Measurements from ENCODE around the gene SLC25A51.

Gene SLC25A51

DNA sequence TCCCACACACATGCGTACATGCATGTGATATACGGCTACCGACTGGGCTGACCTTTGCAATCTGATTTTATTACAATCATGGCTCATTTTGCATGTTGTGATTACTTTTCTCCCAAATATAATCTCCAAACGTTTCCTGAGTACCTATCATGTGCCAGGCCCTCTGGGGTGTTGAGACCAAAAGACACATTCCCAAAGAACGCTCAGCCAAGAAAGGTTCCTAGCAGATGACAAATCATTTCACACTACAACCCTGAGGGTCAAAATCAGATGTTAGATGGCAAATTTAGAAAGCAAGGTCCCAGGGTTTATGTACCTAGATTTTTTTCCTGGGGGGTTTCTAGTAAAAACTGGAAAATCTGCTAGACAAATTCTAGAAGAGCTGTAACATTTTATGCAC is 32.4 kb upstream of the SLC25A51 start:
- peak; percentile 41 for DNase-seq

DNA sequence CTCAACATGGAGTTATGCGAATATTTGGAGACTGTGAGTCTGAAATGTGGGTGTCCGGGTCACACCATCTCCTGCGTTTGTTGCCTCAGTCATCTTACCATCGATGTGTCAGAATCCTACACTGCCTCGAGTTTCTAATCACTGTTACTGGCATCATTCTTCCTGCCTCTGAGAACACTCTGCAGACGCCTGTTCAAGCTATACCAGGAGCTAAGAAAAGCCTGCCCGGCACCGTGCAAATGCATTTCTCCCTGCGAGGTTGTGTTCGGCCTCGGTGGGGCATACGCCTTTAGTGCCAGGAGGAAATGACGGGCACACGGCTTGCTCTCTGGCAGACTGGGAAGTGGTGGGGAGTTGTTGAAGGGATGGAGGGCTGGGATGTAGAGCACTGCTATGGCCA is 31.2 kb upstream of the SLC25A51 start:
- DNase-seq = no peak

DNA sequence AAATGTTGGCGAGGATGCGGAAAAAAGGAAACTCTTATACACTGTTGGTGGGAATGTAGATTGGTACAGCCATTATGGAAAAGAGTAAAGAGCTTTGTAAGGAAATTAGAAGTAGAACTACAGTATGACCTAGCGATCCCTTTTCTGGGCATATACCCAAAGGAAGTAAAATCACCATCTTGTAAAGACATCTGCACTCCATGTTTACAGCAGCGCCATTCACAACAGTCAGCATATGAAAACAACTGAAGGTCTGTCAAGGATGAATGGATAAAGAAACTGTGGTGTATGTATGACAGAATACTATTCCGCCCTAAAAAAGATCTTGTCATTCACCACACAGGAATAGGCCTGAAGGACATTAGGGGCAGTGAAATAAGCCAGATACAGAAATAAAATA is 27.7 kb upstream of the SLC25A51 start:
- no peak for DNase-seq

DNA sequence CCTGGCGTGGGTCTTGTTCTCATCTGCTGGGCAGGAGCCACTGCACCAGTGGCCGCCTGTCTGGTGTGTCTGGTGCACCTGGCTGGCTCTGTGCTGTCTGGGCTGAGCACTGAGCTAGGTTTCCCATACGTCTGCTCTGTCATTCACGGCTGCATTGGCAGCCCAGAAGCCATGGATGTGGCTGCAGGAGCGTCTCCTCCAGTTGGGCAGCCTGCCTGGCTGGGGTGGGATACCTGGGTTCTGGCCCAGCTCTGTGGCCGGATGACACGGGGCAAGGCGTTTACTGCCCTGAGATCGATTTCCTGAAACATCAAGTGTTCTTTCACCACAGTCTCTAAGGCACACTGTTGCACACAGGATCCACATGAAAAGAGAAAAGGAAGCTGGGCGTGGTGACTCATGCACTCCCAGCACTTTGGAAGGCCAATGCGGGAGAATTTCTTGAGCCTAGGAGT is 25.5 kb upstream of the SLC25A51 start:
- DNase-seq = no peak

DNA sequence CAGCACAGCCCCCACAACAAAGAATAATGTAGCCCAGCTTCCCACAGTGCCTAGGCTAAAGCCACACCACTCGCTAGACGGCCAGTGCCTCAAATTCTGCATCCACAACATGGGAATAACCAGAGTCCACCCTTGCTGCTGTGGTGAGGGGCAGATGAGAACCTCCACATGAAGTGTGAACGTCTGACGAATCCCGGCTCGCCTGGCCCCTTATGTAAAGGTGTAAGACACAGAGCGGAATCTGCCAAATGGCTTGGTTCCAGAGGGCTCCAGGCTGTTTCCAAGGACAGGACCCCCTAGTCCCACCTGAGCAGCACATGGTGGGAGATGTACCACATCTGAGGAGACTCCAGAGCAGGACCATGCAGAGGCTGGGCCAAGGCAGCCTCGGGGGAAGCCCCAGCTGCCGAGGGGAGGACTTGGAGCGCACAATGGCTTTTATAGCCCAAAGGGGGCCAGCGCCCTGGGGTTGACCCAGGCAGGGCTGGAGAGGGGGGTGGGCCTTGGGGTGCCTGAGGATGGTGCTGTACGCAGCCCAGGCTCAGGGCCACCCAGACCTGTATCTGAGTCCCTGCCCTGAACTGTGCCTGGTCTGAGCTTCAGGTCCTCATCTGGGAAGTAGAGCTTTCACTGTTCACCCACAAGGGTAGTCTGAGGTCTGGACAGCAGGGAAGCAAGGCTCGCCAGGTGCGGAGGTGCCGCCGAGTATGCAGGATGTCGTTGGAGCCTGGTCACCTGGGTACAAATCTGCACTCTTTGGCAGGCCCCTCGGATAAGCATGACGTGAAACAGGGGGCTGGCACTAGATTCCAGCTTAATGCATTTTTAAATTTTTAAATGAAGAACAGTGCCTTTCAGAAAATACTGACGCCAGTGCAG is 24.9 kb upstream of the SLC25A51 start:
- DNase-seq = no peak

DNA sequence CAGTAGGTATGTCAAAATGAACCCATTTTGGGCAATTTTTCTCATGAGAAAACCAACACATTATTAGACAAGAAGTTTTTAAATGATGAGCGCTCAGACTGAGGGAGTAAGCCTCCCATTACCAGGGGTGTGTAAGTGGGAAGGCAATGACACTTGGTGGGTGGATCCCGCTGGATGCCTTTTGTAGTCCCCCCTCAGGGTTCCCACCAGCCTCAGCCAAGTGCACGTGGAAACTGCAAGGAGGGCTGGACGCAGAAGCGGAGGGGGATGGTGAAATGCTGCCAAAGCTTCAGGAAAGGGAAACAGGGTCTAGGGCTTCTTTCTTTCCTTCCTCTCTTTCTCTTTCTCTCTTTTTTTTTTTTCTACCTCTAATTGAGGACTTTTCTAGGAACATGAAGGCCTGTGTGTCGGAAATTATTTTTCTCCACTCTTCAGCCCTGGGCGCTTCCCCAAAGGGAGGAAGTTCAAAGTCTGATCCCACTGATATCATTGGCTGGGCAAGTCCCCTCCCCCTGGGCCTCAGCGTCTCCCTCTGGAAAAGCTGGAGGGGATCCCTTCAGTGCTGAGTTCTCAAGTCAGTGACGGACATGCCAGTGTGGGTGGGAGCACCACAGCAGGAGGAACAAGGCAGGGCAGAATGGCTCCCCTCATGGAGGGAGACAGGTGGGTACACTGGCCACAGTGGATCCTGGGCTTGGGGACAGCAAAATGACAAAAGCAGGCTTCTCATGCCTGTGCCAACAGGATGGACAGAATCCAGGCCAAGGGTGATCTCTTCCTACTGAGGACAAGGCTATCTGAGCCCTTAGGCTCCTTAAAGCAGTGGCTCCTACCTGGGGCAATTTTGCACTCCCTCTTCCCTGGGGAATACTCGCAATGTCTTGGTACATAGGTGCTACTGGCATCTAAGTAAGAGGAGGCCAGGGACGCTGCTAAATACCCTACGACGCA is 23.9 kb upstream of the SLC25A51 start:
- DNase-seq = no peak

DNA sequence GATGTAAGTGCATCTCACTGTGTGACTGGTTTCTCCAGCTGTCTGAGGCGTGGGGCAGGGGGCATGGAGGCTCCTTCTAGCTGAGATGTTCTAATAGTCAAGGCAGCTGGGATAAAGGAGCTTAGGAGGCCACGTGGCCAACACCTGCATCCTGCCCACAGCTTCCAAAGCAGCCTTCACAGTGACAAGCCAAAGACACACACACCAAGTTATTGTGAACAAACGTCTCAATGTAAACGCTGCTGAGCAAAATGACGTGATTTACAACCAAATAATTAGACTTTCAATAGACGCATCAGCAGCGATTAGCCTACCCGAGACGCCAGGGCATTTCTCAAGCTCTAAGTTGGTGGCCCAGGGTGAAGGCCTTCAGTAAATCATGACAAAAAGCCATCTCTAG is 23.2 kb upstream of the SLC25A51 start:
- no peak for DNase-seq

DNA sequence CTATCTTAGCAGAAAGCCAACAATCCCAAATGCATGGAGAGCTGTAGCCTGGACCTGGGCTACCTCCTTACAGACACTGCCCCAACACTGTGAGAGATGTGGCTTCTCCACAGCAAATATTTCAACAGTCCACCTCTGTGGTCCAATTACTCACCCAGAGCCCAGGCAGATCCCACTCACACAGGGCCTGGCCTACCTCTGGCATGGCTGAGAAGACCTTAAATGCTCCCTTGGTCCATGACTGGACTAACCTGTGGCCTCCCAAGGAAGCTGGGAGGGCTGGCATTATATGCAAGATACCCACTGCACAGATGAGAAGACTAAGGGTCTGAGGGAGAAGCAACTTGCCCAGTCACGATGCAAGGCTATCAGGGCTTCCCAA is 22.8 kb upstream of the SLC25A51 start:
- DNase-seq = no peak

DNA sequence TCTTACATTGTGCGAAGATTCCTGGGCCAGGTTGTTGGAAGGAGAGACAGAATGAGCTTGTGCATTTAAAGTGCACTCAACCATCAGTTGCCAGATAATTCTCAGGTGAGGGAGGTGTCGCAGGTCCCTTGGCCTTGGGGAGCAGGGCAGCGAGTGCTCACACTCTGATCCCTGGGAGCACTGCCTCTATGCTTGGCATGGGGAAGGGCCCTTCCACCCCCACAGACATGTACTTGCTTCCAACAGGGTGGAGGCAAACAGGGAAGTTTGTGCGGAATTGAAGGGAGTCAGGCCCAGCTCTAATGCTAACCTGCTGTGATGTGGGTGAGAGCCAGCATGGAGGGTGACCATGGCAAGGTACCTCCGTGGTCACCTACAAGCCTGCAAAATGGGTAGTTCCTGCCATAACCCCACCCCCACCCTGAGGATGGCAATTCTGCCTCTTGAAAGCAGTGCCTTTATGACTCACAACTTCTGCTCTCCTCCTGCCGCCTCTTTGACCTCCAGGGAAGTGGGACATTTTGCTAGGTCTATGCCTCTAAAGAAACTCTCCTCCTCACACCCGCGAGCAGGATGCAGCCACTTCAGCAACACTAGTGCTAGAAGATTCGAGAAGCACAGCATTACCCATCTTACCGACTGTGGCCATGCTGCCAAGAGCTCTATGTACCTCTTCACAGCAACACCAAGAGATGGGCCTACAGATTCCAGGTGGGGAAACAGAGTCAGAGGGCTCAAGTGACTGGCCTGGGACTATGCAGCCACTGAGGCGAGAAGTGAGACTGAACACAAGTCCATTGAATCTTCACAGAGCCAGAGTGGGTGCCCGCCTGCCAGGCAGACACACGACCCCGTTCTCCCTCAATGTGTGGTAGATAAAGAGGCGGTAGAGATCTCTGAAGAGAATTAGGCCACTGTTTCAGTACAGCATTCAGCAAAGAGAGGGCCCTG is 22.1 kb upstream of the SLC25A51 start:
- peak; percentile 51 for DNase-seq

DNA sequence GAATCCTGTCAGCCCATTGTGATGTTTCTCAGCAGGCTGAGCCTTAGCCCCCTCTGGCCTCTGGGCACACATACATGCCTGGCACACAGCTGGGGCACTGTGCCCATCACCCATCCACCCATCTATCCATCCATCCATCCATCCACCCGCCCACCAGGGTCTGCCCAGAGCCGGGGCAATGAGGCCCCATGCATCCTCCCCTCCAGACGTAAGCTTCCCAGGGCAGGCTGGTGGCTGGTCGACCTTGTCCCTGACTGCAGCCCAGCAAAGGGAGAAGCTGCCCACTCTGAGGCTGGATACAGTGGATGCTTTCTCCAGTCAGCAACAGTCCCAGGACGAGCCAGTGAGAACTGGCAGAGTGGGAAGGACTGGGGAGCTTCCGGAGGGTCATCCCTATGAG is 21.1 kb upstream of the SLC25A51 start:
- no peak for DNase-seq

DNA sequence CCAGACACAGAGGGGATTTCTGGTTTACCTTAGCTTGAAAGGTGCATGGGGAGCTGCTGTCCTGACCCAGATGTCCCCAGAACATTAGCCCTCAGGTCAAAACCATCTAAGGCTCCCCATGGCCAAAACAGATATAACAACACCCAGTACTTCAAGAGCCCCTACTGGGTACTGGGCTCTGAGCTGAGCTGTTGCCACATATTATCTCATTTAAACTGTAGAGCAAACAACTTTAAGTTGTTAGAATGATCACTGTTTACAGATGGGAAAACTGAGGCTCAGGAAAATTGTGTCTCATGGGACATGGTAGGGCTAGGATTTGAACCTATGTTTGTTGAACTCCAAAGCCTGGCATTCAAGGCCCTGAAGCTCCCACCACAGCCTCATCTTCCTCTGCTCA is 20.6 kb upstream of the SLC25A51 start:
- DNase-seq = no peak

DNA sequence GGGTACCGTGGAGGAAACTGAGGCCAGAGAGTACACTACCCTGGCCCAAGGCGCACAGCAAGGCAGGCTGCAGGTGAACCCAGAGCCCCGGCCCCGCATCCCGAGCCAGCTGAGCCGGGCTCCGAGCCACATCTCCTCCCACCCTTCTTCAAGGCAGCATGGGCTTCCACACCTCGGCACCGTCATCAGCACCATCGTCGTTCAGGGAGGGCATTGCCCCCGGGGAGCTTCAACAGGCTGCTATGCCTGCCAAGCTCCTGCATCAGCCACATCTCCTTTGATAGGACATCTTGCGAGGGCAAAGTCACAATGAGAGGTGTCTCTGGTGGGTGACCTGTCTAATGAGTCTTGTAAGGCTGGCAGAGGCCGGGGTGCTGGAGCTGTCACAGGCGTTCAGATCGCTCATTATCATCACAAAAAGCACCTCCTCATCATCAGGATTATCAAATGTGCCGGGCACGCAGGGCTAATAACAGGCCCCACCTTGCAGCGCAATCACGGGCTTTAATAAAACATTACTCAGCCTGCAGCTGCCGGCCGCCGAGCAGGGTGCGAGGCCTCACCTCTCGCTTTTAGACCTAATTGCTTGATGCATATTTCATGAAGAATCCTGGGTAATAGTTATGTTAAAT is 20.0 kb upstream of the SLC25A51 start:
- DNase-seq = no peak

DNA sequence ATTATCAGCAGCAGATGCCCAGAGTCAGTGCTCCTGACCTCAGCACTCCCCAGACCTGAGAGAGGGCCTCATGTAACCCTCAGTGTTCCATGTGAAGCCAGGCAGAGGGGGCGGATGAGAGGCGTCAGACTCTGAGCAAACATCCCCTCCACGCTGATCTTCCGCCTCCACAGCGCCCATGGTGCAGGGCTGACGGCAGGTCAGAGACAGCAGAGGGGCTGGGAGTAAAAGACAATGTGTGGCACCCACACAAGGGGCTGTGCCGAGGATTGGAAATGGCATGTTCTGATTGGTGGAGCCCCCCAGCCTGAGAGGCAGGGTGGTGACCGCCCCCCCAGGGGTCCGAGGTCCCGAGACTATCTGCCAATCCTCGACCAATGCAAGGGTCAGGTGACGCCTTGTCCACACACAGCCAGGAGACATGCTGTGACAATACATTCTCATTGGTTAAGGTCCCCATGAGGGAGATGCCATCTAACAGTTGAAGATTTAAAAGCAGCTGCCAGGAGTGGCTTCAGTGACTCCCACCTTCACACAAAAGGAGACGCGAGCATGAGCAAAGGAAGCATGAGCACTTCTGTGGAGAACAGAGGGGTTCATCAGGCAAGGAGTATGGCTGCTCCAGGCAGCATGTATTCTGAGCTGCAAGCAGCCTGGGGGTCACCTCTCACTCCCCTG is 19.3 kb upstream of the SLC25A51 start:
- no peak for DNase-seq

DNA sequence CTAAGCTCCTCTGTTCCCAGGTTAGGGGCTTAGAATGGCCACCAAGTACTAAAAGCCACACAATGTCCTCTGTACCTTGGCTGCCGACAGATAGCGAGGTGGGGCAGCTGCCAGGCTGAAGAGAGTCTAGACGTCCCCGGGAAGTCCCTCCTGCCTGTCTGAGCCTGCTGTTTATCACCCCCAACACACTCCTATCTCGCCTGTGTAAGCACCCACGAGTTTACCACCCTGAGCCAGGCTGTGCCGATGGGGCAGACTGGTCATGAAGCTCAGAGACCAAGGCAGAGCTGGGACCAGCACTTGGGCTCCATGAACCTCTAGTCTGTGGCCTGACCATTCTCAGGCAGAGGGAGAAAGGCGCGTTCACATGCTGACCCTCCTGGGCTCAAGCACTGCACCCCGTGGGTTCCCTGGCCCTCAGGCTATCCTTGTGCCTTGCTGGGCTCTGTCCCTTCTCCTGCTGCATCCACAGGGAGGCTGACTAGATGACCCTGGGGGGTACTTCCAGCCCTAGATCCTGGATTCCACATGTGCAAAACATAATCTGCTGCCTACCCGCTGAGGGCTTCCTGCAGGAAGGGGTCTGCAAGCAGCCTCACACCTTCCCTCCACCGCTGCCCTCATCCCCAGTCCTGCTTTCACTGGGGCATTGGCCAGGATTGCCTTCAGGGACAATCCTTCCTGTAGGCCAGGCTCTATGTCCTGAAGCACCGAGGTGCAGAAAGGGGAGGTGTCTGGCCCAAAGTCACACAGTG is 18.6 kb upstream of the SLC25A51 start:
- no peak for DNase-seq

DNA sequence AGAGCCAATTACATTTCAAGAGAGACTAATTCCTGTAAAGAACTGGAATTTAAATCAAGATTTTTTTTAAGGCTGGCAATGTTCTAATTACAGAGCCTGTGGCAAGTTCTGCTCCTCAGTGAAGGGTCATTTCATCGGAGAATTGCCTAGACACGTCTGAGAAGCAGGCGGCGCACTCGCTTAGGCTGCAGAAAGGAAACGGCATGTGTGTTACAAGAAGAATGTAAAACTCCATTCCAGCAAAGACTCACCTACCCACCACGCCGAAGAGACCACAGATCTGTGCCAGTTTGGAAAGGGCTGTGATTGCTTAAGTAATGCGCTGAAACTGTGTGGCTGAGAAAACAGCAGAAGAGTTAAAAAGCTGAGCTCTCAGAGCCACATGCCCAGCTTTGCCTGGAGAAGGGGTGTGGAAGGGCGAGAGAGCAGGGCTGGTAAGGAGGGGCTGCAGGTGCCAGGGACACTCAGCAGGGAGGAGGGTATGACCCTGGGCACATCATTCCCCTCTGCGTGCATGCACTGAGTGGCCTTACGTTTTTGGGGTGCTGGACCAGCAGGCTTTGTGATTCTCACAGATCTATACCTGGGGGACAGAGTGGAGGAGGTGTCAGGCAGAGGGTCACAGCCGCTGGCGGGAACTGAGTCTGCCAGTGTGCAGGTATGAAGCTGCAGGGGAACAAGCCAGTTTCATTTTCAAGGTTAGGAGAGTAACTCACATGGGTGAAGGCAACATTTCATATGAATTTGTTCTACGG is 17.8 kb upstream of the SLC25A51 start:
- DNase-seq = no peak

DNA sequence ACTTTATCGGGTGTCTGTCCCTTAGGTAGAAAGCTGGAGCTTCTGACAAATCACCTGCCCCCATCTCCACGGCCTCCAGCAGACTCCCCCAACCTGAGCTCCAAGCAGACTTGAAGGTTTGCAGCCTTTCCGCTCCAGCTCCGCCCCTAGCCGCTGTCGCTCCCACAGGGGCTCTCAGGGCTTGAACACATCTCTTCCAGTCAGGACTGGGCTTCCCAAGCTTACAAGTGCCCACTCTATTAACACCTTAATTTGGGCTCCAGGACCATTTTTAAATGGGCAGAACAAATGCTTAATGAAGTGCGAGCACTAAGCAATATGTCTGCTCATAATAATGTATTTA is 17.2 kb upstream of the SLC25A51 start:
- no peak for DNase-seq

DNA sequence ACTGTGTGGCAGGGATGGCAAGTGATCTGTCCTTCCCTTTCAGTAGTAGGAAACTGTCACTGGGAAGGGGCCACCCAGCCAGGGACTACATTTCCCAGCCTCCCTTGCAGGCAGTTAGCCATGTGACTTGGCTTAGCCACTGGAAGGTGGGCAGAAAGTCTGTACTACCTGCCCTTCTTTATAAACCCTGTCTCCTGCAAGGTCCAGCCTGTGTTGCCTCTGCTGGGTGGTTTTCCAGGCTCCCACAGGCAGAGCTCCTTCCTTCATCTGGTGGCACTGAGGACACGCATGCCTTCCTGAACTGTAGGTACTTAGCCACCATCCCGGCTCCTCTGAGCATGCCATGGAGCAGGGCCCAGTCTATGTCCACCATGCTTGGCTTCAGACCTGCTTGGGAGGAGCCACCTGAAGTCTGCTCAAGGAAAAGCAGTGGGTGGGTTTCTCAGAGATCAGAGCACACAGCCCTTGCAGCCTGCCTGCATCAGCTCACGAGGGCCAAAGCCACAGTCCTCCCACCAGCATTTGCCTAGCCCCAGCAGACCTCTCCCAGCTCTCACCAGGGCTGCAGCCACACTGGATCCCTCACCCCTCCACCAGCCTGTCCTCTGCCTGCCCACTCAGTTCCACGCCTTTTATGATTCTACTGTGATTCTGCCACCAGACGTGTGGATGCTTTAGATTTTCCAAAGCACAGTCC is 16.7 kb upstream of the SLC25A51 start:
- DNase-seq = no peak

DNA sequence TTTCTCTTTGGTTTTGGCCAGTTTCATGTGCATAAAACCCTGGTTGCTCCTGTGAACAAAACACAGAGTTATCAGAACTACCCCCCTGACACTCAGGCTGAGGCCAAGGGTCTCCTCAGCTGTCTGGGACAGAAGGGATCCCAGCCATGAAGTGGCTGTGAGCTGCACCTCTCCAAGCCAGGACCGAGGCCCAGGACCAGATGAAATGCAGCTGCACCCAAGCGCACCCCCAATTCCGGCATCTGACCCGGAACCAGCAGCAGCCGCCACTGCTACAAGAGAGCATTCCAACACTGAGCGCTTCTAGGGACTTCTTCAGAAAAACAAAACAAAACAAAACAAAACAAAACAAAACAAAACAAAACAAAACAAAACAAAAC is 16.0 kb upstream of the SLC25A51 start:
- no peak for DNase-seq

DNA sequence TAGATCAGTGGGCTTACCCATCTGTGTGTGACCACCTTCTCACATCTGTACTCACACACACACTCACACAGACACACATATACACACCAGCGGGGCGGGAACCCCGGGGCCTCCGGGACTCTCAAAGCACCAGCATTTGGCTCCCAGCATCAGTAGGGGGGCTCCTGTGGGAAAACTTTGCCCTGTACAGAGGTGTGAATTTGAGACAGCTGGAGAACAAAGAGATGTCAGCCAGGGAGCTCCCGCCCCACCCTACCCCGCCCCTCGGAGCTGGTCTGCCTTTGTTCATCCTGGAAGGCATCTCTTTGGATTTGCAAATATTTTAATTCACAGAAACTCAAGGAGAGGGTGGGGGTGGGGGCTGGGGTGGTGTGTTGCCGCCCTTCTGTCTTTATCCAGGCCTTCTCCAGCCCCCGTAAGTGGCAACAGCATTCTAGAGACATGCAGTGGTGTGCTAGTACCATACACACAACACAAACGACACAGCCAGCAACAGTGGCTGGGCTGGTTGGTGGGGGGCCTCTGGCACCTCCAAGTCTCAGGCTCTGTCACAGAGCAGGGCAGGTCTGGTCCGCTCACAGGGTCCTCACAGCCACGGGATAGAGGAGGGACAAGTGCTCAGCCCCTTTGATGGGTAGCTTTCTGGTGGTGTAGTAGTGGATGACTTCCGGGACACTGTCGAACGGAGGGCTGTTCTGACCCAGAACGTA is 15.5 kb upstream of the SLC25A51 start:
- DNase-seq = no peak

Data from EL (cell line).